Iris pigment epithelial cell (primary cell): ENCODE results near the gene CEP128.

Experiments
- DNase-seq: peaks from one replicate; pipeline ENCODE4 v3.0.0-alpha.2; 2011; ENCODE audit warnings: low read depth

CEP128 gene

GRCh38 chr14:80664576-80664975 lies 277.0 kb downstream of the CEP128 start:
- peak; percentile 82 for DNase-seq

GRCh38 chr14:80663541-80663940 lies 278.0 kb downstream of the CEP128 start:
- DNase-seq: no peak

- DNase-seq: no peak
These were observed 281.8 kb downstream of the CEP128 start for GRCh38 chr14:80659783-80660182.

GRCh38 chr14:80658733-80659132 lies 282.8 kb downstream of the CEP128 start:
- no peak for DNase-seq

- DNase-seq: no peak
These were observed 283.4 kb downstream of the CEP128 start for GRCh38 chr14:80658155-80658554.

GRCh38 chr14:80653956-80654355 lies 287.6 kb downstream of the CEP128 start:
- DNase-seq: no peak

- DNase-seq: no peak
These were observed 295.7 kb downstream of the CEP128 start for GRCh38 chr14:80645667-80646413.

- no peak for DNase-seq
These were observed 296.7 kb downstream of the CEP128 start for GRCh38 chr14:80644826-80645225.

- peak; percentile 87 for DNase-seq
These were observed 302.7 kb downstream of the CEP128 start for GRCh38 chr14:80638620-80639515.

GRCh38 chr14:80637756-80638619 lies 303.6 kb downstream of the CEP128 start:
- DNase-seq: peak; percentile 55

- peak; percentile 57 for DNase-seq
These were observed 305.5 kb downstream of the CEP128 start for GRCh38 chr14:80636071-80636470.

GRCh38 chr14:80634106-80634758 lies 307.3 kb downstream of the CEP128 start:
- DNase-seq: peak; percentile 23

- peak; percentile 54 for DNase-seq
These were observed 311.9 kb downstream of the CEP128 start for GRCh38 chr14:80629606-80630005.

- no peak for DNase-seq
These were observed 313.0 kb downstream of the CEP128 start for GRCh38 chr14:80628547-80628946.

GRCh38 chr14:80627745-80628144 lies 313.8 kb downstream of the CEP128 start:
- DNase-seq: peak; percentile 45

- peak; percentile 68 for DNase-seq
These were observed 317.0 kb downstream of the CEP128 start for GRCh38 chr14:80624581-80624980.

- DNase-seq: peak; percentile 91
These were observed 319.8 kb downstream of the CEP128 start for GRCh38 chr14:80621701-80622100.

GRCh38 chr14:80620434-80620833 lies 321.1 kb downstream of the CEP128 start:
- no peak for DNase-seq

- DNase-seq: no peak
These were observed 322.7 kb downstream of the CEP128 start for GRCh38 chr14:80618751-80619329.

GRCh38 chr14:80615831-80616230 lies 325.7 kb downstream of the CEP128 start:
- no peak for DNase-seq

GRCh38 chr14:80609055-80609454 lies 332.5 kb downstream of the CEP128 start:
- no peak for DNase-seq
